SK-N-SH treated with all-trans-retinoic acid at 6 μM for 48 hours (cell line): ENCODE data around the gene PRR20A.
"Not testable (repeated sequence)": the region's sequence is repeated elsewhere in the genome, so short reads cannot be mapped to it uniquely, and the experiment has no call there.

Experiments
- ATAC-seq: fragments of 200-7000 bp; cut with Tn5 transposase; 3 replicates; pipeline ENCODE4 v1.9.1; 2020; ENCODE audit warnings: mild to moderate bottlenecking, moderate library complexity
- ARNTL ChIP-seq: fragments of 450-650 bp; formaldehyde crosslinking; IDR thresholded peaks from 2 replicates; pipeline ENCODE4 v1.5.0; 2020; ENCODE audit warnings: low read depth, mild to moderate bottlenecking, moderate library complexity, borderline replicate concordance
- BACH2 ChIP-seq: fragments of 250-450 bp; sonication (Bioruptor Pico); IDR thresholded peaks from 2 replicates; pipeline ENCODE4 v1.9.0; 2021; ENCODE audit warnings: mild to moderate bottlenecking, borderline replicate concordance
- CSDC2 ChIP-seq: fragments of 250-450 bp; sonication (Bioruptor Pico); IDR thresholded peaks from 2 replicates; pipeline ENCODE4 v1.5.0; 2020; ENCODE audit warnings: mild to moderate bottlenecking, moderate library complexity
- ESRRG ChIP-seq: fragments of 250-450 bp; sonication (Bioruptor Pico); IDR thresholded peaks from 2 replicates; pipeline ENCODE4 v1.6.1; 2021; ENCODE audit warnings: mild to moderate bottlenecking
- ISL1 ChIP-seq: fragments of 250-450 bp; sonication (Bioruptor Pico); IDR thresholded peaks from 2 replicates; pipeline ENCODE4 v2.1.2; 2022; ENCODE audit warnings: mild to moderate bottlenecking, moderate library complexity
- OSR1 ChIP-seq: fragments of 250-450 bp; sonication (Bioruptor Pico); IDR thresholded peaks from 2 replicates; pipeline ENCODE4 v1.8.0; 2022; ENCODE audit warnings: moderate library complexity, mild to moderate bottlenecking, inconsistent platforms
- PPARA ChIP-seq: fragments of 250-450 bp; sonication (Bioruptor Pico); IDR thresholded peaks from 2 replicates; pipeline ENCODE4 v1.5.0; 2020; ENCODE audit warnings: mild to moderate bottlenecking, borderline replicate concordance
- RARB ChIP-seq: fragments of 250-450 bp; sonication (Bioruptor Pico); IDR thresholded peaks from 2 replicates; pipeline ENCODE4 v1.8.0; 2021; ENCODE audit warnings: mild to moderate bottlenecking, moderate library complexity
- SNAI2 ChIP-seq: fragments of 250-450 bp; sonication (Bioruptor Pico); IDR thresholded peaks from 2 replicates; pipeline ENCODE4 v1.5.0; 2020; ENCODE audit warnings: mild to moderate bottlenecking, moderate library complexity
- TCF4 ChIP-seq: fragments of 250-450 bp; sonication (Bioruptor Pico); IDR thresholded peaks from 2 replicates; pipeline ENCODE4 v1.8.0; 2021; ENCODE audit warnings: mild to moderate bottlenecking, moderate library complexity, borderline replicate concordance
- TOX ChIP-seq: fragments of 250-450 bp; sonication (Bioruptor Pico); IDR thresholded peaks from 2 replicates; pipeline ENCODE4 v1.8.0; 2021; ENCODE audit warnings: mild to moderate bottlenecking, moderate library complexity, borderline replicate concordance
- ZC3H10 ChIP-seq: fragments of 250-450 bp; sonication (Bioruptor Pico); IDR thresholded peaks from 2 replicates; pipeline ENCODE4 v1.5.1; 2021; ENCODE audit warnings: mild to moderate bottlenecking, moderate library complexity
- ZFP3 ChIP-seq: fragments of 250-450 bp; sonication (Bioruptor Pico); IDR thresholded peaks from 2 replicates; pipeline ENCODE4 v1.5.0; 2020; ENCODE audit warnings: mild to moderate bottlenecking, moderate library complexity
- ZFP30 ChIP-seq: fragments of 450-650 bp; formaldehyde crosslinking; IDR thresholded peaks from 2 replicates; pipeline ENCODE4 v1.5.0; 2022; ENCODE audit warnings: mild to moderate bottlenecking, moderate library complexity
- ZNF565 ChIP-seq: fragments of 450-650 bp; formaldehyde crosslinking; conservative IDR thresholded peaks from 2 replicates; pipeline ENCODE4 v1.5.0; 2020; ENCODE audit warnings: low read depth, mild to moderate bottlenecking, moderate library complexity
- ZNF70 ChIP-seq: fragments of 450-650 bp; formaldehyde crosslinking; IDR thresholded peaks from 2 replicates; pipeline ENCODE4 v1.5.0; 2020; ENCODE audit warnings: mild to moderate bottlenecking, moderate library complexity
- ZNF8 ChIP-seq: fragments of 450-650 bp; formaldehyde crosslinking; IDR thresholded peaks from 2 replicates; pipeline ENCODE4 v1.5.0; 2020; ENCODE audit warnings: mild to moderate bottlenecking, moderate library complexity
- TF ChIP-seq, protein P1 (sequence below): fragments of 250-450 bp; sonication (Bioruptor Pico); IDR thresholded peaks from 2 replicates; pipeline ENCODE4 v1.5.1; 2021; ENCODE audit warnings: mild to moderate bottlenecking, moderate library complexity
- TF ChIP-seq, protein P2 (sequence below): fragments of 250-450 bp; sonication (Bioruptor Pico); IDR thresholded peaks from 2 replicates; pipeline ENCODE4 v1.8.0; 2020; ENCODE audit warnings: mild to moderate bottlenecking, moderate library complexity, borderline replicate concordance
- TF ChIP-seq, protein P3 (sequence below): fragments of 250-450 bp; sonication (Bioruptor Pico); IDR thresholded peaks from 2 replicates; pipeline ENCODE4 v1.5.0; 2020; ENCODE audit warnings: mild to moderate bottlenecking, moderate library complexity
- TF ChIP-seq, protein P4 (sequence below): fragments of 250-450 bp; sonication (Bioruptor Pico); IDR thresholded peaks from 2 replicates; pipeline ENCODE4 v1.8.0; 2021; ENCODE audit warnings: low read depth, mild to moderate bottlenecking, moderate library complexity, borderline replicate concordance
- TF ChIP-seq, protein P5 (sequence below): fragments of 250-450 bp; sonication (Bioruptor Pico); IDR thresholded peaks from 2 replicates; pipeline ENCODE4 v1.5.1; 2020; ENCODE audit warnings: low read depth, mild to moderate bottlenecking, moderate library complexity

PRR20A gene

GRCh38 chr13:57137585-57137984 lies 3.1 kb upstream of the PRR20A start:
- no peak for ATAC-seq
- TF ChIP-seq TOX, result no peak
- no peak for TF ChIP-seq PPARA (CRISPR knock-in tag)
- TF ChIP-seq ZFP3 (CRISPR knock-in tag), result no peak
- TF ChIP-seq BACH2 (CRISPR knock-in tag), result no peak
- no peak for TF ChIP-seq ZNF565 (CRISPR knock-in tag)
- no peak for TF ChIP-seq ZC3H10 (CRISPR knock-in tag)
- TF ChIP-seq CSDC2, result no peak
- TF ChIP-seq RARB (CRISPR knock-in tag), result no peak
- TF ChIP-seq ARNTL, result no peak
- no peak for TF ChIP-seq ZFP30 (CRISPR knock-in tag)
- no peak for TF ChIP-seq TCF4 (CRISPR knock-in tag)
- no peak for TF ChIP-seq SNAI2 (CRISPR knock-in tag)
- TF ChIP-seq ZNF8 (CRISPR knock-in tag), result no peak
- TF ChIP-seq, protein P1, sequence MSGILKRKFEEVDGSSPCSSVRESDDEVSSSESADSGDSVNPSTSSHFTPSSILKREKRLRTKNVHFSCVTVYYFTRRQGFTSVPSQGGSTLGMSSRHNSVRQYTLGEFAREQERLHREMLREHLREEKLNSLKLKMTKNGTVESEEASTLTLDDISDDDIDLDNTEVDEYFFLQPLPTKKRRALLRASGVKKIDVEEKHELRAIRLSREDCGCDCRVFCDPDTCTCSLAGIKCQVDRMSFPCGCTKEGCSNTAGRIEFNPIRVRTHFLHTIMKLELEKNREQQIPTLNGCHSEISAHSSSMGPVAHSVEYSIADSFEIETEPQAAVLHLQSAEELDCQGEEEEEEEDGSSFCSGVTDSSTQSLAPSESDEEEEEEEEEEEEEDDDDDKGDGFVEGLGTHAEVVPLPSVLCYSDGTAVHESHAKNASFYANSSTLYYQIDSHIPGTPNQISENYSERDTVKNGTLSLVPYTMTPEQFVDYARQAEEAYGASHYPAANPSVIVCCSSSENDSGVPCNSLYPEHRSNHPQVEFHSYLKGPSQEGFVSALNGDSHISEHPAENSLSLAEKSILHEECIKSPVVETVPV (CRISPR knock-in tag), result no peak
- TF ChIP-seq, protein P2, sequence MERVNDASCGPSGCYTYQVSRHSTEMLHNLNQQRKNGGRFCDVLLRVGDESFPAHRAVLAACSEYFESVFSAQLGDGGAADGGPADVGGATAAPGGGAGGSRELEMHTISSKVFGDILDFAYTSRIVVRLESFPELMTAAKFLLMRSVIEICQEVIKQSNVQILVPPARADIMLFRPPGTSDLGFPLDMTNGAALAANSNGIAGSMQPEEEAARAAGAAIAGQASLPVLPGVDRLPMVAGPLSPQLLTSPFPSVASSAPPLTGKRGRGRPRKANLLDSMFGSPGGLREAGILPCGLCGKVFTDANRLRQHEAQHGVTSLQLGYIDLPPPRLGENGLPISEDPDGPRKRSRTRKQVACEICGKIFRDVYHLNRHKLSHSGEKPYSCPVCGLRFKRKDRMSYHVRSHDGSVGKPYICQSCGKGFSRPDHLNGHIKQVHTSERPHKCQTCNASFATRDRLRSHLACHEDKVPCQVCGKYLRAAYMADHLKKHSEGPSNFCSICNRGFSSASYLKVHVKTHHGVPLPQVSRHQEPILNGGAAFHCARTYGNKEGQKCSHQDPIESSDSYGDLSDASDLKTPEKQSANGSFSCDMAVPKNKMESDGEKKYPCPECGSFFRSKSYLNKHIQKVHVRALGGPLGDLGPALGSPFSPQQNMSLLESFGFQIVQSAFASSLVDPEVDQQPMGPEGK (CRISPR knock-in tag), result no peak
- TF ChIP-seq, protein P3, sequence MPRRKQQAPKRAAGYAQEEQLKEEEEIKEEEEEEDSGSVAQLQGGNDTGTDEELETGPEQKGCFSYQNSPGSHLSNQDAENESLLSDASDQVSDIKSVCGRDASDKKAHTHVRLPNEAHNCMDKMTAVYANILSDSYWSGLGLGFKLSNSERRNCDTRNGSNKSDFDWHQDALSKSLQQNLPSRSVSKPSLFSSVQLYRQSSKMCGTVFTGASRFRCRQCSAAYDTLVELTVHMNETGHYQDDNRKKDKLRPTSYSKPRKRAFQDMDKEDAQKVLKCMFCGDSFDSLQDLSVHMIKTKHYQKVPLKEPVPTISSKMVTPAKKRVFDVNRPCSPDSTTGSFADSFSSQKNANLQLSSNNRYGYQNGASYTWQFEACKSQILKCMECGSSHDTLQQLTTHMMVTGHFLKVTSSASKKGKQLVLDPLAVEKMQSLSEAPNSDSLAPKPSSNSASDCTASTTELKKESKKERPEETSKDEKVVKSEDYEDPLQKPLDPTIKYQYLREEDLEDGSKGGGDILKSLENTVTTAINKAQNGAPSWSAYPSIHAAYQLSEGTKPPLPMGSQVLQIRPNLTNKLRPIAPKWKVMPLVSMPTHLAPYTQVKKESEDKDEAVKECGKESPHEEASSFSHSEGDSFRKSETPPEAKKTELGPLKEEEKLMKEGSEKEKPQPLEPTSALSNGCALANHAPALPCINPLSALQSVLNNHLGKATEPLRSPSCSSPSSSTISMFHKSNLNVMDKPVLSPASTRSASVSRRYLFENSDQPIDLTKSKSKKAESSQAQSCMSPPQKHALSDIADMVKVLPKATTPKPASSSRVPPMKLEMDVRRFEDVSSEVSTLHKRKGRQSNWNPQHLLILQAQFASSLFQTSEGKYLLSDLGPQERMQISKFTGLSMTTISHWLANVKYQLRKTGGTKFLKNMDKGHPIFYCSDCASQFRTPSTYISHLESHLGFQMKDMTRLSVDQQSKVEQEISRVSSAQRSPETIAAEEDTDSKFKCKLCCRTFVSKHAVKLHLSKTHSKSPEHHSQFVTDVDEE (CRISPR knock-in tag), result no peak
- TF ChIP-seq, protein P4, sequence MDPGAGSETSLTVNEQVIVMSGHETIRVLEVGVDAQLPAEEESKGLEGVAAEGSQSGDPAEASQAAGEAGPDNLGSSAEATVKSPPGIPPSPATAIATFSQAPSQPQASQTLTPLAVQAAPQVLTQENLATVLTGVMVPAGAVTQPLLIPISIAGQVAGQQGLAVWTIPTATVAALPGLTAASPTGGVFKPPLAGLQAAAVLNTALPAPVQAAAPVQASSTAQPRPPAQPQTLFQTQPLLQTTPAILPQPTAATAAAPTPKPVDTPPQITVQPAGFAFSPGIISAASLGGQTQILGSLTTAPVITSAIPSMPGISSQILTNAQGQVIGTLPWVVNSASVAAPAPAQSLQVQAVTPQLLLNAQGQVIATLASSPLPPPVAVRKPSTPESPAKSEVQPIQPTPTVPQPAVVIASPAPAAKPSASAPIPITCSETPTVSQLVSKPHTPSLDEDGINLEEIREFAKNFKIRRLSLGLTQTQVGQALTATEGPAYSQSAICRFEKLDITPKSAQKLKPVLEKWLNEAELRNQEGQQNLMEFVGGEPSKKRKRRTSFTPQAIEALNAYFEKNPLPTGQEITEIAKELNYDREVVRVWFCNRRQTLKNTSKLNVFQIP (CRISPR knock-in tag), result no peak
- no peak for TF ChIP-seq ISL1 (CRISPR knock-in tag)
- TF ChIP-seq OSR1, result no peak
- TF ChIP-seq, all 23 proteins: peak for 0

DNA sequence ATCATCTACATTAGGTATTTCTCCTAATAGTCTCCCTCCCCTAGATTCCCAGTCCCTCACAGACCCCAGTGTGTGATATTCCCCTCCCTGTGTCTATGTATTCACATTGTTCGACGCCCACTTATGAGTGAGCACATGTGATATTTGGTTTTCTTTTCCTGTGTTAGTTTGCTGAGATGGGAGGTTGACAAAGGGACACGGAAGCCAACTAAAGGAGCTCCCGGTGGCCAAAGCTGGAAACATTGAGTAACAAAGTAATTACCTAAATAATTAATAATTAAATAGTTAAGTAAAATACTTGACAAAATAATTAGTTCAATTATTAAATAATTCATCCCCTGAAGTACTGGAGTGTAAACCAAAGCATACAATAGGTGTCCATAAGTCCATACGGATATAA lies 1.7 kb upstream of the PRR20A start:
- no peak for ATAC-seq
- no peak for TF ChIP-seq ZNF565 (CRISPR knock-in tag)
- no peak for TF ChIP-seq CSDC2
- TF ChIP-seq ISL1 (CRISPR knock-in tag), result no peak
- TF ChIP-seq, protein P1 (CRISPR knock-in tag), result no peak
- TF ChIP-seq BACH2 (CRISPR knock-in tag), result no peak
- no peak for TF ChIP-seq RARB (CRISPR knock-in tag)
- TF ChIP-seq ZNF8 (CRISPR knock-in tag), result no peak
- TF ChIP-seq, protein P5, sequence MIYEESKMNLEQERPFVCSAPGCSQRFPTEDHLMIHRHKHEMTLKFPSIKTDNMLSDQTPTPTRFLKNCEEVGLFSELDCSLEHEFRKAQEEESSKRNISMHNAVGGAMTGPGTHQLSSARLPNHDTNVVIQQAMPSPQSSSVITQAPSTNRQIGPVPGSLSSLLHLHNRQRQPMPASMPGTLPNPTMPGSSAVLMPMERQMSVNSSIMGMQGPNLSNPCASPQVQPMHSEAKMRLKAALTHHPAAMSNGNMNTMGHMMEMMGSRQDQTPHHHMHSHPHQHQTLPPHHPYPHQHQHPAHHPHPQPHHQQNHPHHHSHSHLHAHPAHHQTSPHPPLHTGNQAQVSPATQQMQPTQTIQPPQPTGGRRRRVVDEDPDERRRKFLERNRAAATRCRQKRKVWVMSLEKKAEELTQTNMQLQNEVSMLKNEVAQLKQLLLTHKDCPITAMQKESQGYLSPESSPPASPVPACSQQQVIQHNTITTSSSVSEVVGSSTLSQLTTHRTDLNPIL (CRISPR knock-in tag), result no peak
- no peak for TF ChIP-seq SNAI2 (CRISPR knock-in tag)
- no peak for TF ChIP-seq ARNTL
- TF ChIP-seq ZFP30 (CRISPR knock-in tag), result no peak
- no peak for TF ChIP-seq PPARA (CRISPR knock-in tag)
- no peak for TF ChIP-seq OSR1
- no peak for TF ChIP-seq ESRRG (CRISPR knock-in tag)
- no peak for TF ChIP-seq TOX
- TF ChIP-seq ZNF70 (CRISPR knock-in tag), result no peak
- no peak for TF ChIP-seq TCF4 (CRISPR knock-in tag)
- TF ChIP-seq, protein P3 (CRISPR knock-in tag), result no peak

- ATAC-seq, result not testable (repeated sequence)
These were observed 937 bp upstream of the PRR20A start for GRCh38 chr13:57139781-57140180.

- not testable (repeated sequence) for ATAC-seq
These were observed 6.5 kb downstream of the PRR20A start, which contains the start of gene PRR20B for GRCh38 chr13:57147188-57147587. Gene PRR20B, plus strand, starts transcription at chr13:57147488. Its CDS starts 387 bp downstream, at chr13:57147875.

DNA sequence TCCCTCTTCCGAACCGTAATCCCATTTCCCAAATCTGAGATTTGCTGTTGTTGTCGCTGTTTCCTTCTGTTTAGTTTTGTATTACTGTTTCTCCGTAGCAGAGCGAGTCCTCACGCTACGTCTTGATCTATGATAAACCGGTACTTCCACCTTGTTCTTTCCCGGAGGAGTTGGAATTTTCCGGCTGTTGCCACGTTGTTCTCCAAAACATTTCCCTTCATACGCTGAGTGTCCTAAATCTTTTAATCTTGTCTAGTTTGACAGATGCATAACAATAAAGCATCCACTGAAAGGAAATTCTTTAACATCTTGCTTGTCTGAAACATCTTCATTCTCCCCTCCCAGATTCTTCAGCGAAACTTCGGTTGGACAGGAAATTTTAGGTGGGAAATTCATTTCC lies 7.4 kb downstream of the PRR20A start:
- ATAC-seq, result not testable (repeated sequence)
